BLaER1 treated with 17β-estradiol and CSF1 and Interleukin-3, amounts not matched to agents 10 nM and 100 nM (cell line): ENCODE measurements around the gene LHX2.
"Not testable (repeated sequence)": the region's sequence is repeated elsewhere in the genome, so short reads cannot be mapped to it uniquely, and the experiment has no call there.

ENCODE experiments used
- H3K27ac ChIP-seq, 11 experiments: shearing (Covaris generic); formaldehyde crosslinking; 2 replicates each; pipeline ENCODE4 v1.8.1; 2022
- H3K27me3 ChIP-seq, 11 experiments: shearing (Covaris generic); formaldehyde crosslinking; 2 replicates each; pipeline ENCODE4 v1.8.1; 2022
- H3K36me3 ChIP-seq, 11 experiments: shearing (Covaris generic); formaldehyde crosslinking; 2 replicates each; pipeline ENCODE4 v1.8.1; 2022
- H3K4me1 ChIP-seq, 10 experiments: shearing (Covaris generic); formaldehyde crosslinking; 2 replicates each; pipeline ENCODE4 v1.8.1; 2022
- H3K4me2 ChIP-seq, 11 experiments: shearing (Covaris generic); formaldehyde crosslinking; 2 replicates each; pipeline ENCODE4 v1.8.1; 2022
- H3K4me3 ChIP-seq, 10 experiments: shearing (Covaris generic); formaldehyde crosslinking; 2 replicates each; pipeline ENCODE4 v1.8.1; 2022
- H3K9ac ChIP-seq, 11 experiments: shearing (Covaris generic); formaldehyde crosslinking; 2 replicates each; pipeline ENCODE4 v1.8.1; 2022
- H3K9me3 ChIP-seq, 11 experiments: shearing (Covaris generic); formaldehyde crosslinking; replicated peaks in 1 of 11; 2 replicates each; pipeline ENCODE4 v1.8.1; 2022
- H4K20me1 ChIP-seq, 11 experiments: shearing (Covaris generic); formaldehyde crosslinking; 2 replicates each; pipeline ENCODE4 v1.8.1; 2022
- Cebpa-rat ChIP-seq, 11 experiments: shearing (Covaris generic); IDR thresholded peaks; 2 replicates each; pipeline ENCODE4 v1.8.1; 2022

LHX2 gene

DNA sequence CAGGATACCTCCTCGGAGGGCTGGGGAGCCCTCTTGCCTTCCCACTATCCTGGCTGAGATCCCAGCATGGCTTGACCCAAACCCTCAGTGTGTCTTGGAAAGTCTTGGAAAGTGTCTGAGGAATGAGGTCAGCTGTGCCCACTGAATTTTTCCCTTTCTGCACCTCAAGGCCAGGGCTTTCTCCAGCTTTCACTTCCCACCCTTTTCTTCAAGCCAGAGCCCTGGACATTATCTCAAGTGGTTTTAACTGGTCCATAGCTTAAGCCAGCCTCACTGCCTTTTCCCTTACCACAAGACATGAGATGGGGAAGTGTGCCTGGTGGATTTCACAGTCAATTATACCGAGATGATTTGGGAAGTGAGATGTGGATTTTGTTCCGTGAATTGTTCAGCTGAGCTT lies 35.7 kb upstream of the LHX2 start:
- H3K9ac ChIP-seq: no peak overlapping the region
- H3K36me3 ChIP-seq: no peaks in the 10 kb centered on the region; a peak in 1 of 22 replicates
- peaks cover 0 to 43% (median 24%) of the 10 kb centered on the region in 11 experiments; a peak in 18 of 22 replicates for H3K9me3 ChIP-seq
- H3K4me1 ChIP-seq: peaks cover 0 to 9% (median 0%) of the 10 kb centered on the region in 10 experiments; a peak in 2 of 20 replicates
- peaks cover 0 to 6% (median 0%) of the 10 kb centered on the region in 11 experiments; a peak in 2 of 22 replicates for H3K27me3 ChIP-seq
- TF ChIP-seq Cebpa-rat (IDR thresholded peaks at IDR 0.05): no peak
- no peak overlapping the region for H3K4me3 ChIP-seq
- H4K20me1 ChIP-seq: no peaks in the 10 kb centered on the region
- H3K4me2 ChIP-seq: no peak overlapping the region
- H3K27ac ChIP-seq: no peak overlapping the region

DNA sequence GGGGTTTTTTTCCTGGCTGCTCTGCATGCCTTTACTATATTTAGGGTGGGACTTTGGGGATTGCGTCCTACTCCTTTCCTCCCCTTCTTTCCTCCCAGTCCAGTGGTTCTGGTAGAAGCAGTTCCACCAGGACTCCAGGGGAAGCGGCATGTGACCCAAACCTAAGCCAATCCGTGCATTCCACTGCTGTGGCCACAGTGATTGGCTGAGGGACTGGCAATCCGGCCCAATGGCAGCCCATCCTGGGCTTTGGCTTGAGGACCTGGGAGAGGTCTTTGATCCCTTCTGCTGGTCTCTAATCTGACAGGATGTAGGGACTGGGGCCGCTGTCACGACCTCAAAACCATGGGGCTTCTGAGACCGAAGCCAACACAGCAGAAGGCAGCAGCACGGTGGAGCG lies 35.0 kb upstream of the LHX2 start:
- H3K27ac ChIP-seq, H3K27me3 ChIP-seq, H3K4me1 ChIP-seq, H3K36me3 ChIP-seq, H3K9ac ChIP-seq, H4K20me1 ChIP-seq, H3K4me3 ChIP-seq, H3K4me2 ChIP-seq: not testable (repeated sequence)
- H3K9me3 ChIP-seq: peaks cover 0 to 40% (median 21%) of the 10 kb centered on the region in 11 experiments; a peak in 18 of 22 replicates

DNA sequence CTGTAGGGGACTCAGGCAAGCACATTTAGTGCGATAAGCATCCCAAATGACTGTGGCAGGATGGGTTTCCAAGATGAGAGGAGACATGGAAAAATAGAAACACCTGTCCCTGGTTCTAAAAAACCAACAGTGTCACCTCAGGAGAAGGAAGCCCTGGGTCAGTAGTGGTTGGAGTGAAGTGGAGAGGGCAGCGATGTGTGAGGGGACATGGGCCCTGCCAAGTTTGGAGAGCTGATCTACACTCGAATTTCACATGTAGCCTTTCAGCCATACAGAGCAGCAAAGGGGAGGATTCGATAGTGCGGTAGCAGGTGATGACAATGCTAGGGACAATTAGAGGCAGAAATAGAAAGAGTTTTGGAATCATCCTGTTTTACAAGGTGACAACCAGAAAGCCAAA lies 32.6 kb upstream of the LHX2 start:
- Histone ChIP-seq H3K4me1 (peaks cover 0 to 9% (median 0%) of the 10 kb centered on the region in 10 experiments; a peak in 2 of 20 replicates), H3K27me3 (peaks cover 0 to 6% (median 0%) of the 10 kb centered on the region in 11 experiments; a peak in 2 of 22 replicates), H3K9ac (no peak overlapping the region), H3K4me3 (no peak overlapping the region), H3K36me3 (no peaks in the 10 kb centered on the region; a peak in 1 of 22 replicates), H4K20me1 (no peaks in the 10 kb centered on the region), H3K4me2 (peak overlapping the region in 1 of 11 experiments; percentile 51; a peak in 2 of 22 replicates), H3K9me3 (peaks cover 0 to 19% (median 6%) of the 10 kb centered on the region in 11 experiments; a peak in 11 of 22 replicates), H3K27ac (no peak overlapping the region)
- no peak for TF ChIP-seq Cebpa-rat (IDR thresholded peaks at IDR 0.05)

DNA sequence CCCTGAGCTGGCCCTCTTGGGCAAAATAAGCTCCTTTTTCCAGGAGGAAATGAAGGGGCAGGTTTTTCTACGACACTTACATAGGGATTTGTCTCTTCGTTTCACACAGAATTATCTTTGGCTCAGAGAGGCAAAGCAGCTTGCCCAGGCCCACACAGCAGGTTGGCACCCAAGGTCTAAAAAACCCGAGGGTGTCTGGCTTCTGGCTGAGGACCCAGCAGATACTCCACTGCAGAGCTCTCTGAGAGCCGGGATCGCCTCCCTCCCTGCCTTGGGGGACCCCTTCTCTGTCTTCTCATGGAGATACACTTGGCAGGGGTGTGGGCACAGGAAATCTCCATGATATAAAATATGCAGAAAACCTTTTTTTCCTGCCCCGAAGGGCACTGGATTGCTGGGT lies 29.0 kb upstream of the LHX2 start:
- no peak overlapping the region for H3K9ac ChIP-seq
- H3K4me3 ChIP-seq: no peak overlapping the region
- no peak overlapping the region for H3K27ac ChIP-seq
- H3K9me3 ChIP-seq: peaks cover 0 to 19% (median 6%) of the 10 kb centered on the region in 11 experiments; a peak in 11 of 22 replicates
- no peak for TF ChIP-seq Cebpa-rat (IDR thresholded peaks at IDR 0.05)
- peaks cover 0 to 6% (median 0%) of the 10 kb centered on the region in 11 experiments; a peak in 2 of 22 replicates for H3K27me3 ChIP-seq
- no peak overlapping the region for H3K4me2 ChIP-seq
- H3K4me1 ChIP-seq: peaks cover 0 to 13% (median 0%) of the 10 kb centered on the region in 10 experiments; a peak in 3 of 20 replicates
- no peaks in the 10 kb centered on the region for H4K20me1 ChIP-seq
- H3K36me3 ChIP-seq: no peaks in the 10 kb centered on the region; a peak in 1 of 22 replicates

DNA sequence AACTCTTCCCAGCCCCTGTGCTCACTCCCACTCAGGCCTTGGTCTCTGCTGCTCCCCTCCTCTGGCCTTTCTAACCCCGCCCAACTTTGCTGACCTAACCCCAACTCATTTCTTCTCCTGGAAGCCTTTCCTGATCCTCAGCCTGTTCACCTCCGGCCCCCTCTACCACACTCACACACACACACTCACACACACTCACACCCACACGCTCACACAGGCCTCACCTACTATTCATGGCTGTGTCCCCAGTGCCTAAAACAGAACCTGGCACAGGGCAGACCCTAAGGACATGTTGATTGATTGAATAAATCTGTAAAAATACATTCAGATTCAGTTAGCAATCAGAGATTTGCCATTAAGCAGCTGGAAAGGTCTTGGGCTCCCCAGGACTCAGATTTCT lies 28.5 kb upstream of the LHX2 start:
- Histone ChIP-seq H3K9ac (no peak overlapping the region), H3K4me1 (peaks cover 0 to 13% (median 0%) of the 10 kb centered on the region in 10 experiments; a peak in 3 of 20 replicates), H3K27ac (no peak overlapping the region), H3K9me3 (peaks cover 0 to 19% (median 6%) of the 10 kb centered on the region in 11 experiments; a peak in 11 of 22 replicates), H3K27me3 (peaks cover 0 to 6% (median 0%) of the 10 kb centered on the region in 11 experiments; a peak in 2 of 22 replicates), H3K4me3 (no peak overlapping the region), H3K36me3 (no peaks in the 10 kb centered on the region; a peak in 1 of 22 replicates), H3K4me2 (no peak overlapping the region), H4K20me1 (no peaks in the 10 kb centered on the region)
- TF ChIP-seq Cebpa-rat (IDR thresholded peaks at IDR 0.05): no peak

DNA sequence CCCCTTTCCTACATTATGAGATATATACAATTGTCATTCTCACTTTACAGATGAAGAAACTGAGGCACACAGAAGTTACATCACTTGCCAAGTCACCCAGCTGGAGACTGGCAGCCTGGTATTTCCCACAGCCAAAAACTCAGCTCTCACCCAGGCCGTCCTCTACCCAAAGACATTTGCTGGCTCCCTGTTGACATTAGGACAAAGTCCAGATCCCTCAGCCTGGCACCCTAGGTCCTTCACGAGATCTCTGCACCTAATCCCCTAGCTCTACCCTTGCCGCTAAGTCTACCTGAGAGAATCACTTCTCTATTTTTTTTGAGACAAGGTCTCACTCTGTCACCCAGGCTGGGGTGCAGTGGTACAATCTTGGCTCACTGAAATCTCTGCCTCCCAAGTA lies 26.8 kb upstream of the LHX2 start:
- no peak for TF ChIP-seq Cebpa-rat (IDR thresholded peaks at IDR 0.05)
- H3K27ac ChIP-seq: no peak overlapping the region
- peaks cover 0 to 9% (median 0%) of the 10 kb centered on the region in 10 experiments; a peak in 3 of 20 replicates for H3K4me1 ChIP-seq
- H3K36me3 ChIP-seq: no peaks in the 10 kb centered on the region
- H3K9ac ChIP-seq: no peak overlapping the region
- H3K4me2 ChIP-seq: peak overlapping the region in 2 of 11 experiments; percentile 17 to 35; a peak in 2 of 22 replicates
- peaks cover 0 to 8% (median 1%) of the 10 kb centered on the region in 11 experiments; a peak in 11 of 22 replicates for H3K9me3 ChIP-seq
- H3K27me3 ChIP-seq: peaks cover 0 to 4% (median 0%) of the 10 kb centered on the region in 11 experiments; a peak in 2 of 22 replicates
- H3K4me3 ChIP-seq: no peak overlapping the region
- no peaks in the 10 kb centered on the region for H4K20me1 ChIP-seq

DNA sequence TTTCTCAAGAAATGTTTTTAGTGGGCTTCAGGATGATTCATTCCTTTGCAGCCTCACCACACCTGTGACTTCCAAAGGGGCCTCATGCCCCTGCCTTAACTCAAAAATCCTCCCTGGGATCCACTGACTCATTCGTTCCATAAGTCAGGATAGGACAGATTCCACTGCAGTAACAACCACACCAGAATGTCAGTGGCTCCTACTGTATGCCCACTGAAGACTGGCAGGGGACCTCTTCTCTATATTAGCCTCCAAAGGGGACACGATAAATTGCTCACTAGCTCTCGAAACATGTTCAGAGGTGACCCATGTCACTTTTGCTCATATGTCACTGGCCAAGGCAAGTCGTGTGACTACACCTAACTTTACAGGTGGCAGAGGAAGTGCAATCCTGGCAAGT lies 25.7 kb upstream of the LHX2 start:
- Histone ChIP-seq H3K27me3 (peaks cover 0 to 4% (median 0%) of the 10 kb centered on the region in 11 experiments; a peak in 1 of 22 replicates), H3K9me3 (no peaks in the 10 kb centered on the region), H3K9ac (no peak overlapping the region), H3K4me2 (no peak overlapping the region), H3K36me3 (no peaks in the 10 kb centered on the region), H3K27ac (no peak overlapping the region), H4K20me1 (no peaks in the 10 kb centered on the region), H3K4me1 (peaks cover 0 to 9% (median 0%) of the 10 kb centered on the region in 10 experiments; a peak in 2 of 20 replicates), H3K4me3 (no peak overlapping the region)
- no peak for TF ChIP-seq Cebpa-rat (IDR thresholded peaks at IDR 0.05)

DNA sequence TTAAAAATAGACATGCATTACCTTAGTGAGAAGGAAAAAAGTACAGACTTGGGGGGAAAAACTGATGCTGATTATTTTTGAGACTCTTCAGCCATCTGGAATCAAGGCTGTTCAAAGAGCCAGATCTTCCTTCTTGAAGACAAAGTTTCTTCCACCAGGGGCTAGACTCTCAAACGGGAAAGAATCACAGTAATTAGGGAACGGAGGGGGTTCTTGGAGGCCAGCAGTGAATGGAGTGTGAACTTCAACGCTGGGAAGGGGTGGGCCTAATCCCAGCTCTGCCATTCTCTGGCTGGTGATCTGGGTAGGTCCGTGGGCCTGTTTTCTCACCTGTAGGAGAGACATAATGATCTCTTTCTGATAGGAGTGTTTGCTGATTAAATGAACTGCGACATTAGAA lies 21.1 kb upstream of the LHX2 start:
- peaks cover 18 to 24% (median 19%) of the 10 kb centered on the region in 11 experiments for H3K27me3 ChIP-seq
- no peak overlapping the region for H3K9ac ChIP-seq
- TF ChIP-seq Cebpa-rat (IDR thresholded peaks at IDR 0.05): no peak
- H3K9me3 ChIP-seq: no peaks in the 10 kb centered on the region
- peaks cover 0 to 1% (median 0%) of the 10 kb centered on the region in 10 experiments; a peak in 1 of 20 replicates for H3K4me1 ChIP-seq
- H3K4me2 ChIP-seq: no peak overlapping the region
- H3K4me3 ChIP-seq: no peak overlapping the region
- no peaks in the 10 kb centered on the region for H3K36me3 ChIP-seq
- H4K20me1 ChIP-seq: no peaks in the 10 kb centered on the region; a peak in 1 of 22 replicates
- H3K27ac ChIP-seq: no peak overlapping the region

DNA sequence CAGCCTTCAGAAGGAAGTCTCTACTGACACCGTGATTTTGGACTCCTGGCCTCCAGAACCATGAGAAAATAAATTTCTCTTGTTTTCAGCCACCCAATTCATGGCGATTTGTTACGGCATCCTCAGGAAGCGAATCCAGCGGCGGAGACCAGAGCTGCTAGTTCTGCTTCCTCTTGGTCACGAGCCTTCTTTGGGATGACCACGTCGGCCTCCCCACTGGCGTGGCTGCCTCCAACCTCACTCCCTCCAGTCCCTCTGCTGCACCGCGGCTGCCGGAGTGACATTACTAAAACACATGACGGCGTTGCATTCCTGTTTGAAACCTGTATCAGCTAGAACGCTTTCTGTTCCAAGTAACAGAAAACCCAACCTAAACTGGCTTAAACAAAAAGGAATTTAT lies 18.9 kb upstream of the LHX2 start:
- peaks cover 0 to 19% (median 10%) of the 10 kb centered on the region in 10 experiments; a peak in 14 of 20 replicates for H3K4me1 ChIP-seq
- peaks cover 0 to 15% (median 12%) of the 10 kb centered on the region in 11 experiments; a peak in 14 of 22 replicates for H4K20me1 ChIP-seq
- peaks cover 29 to 46% (median 42%) of the 10 kb centered on the region in 11 experiments for H3K27me3 ChIP-seq
- not testable (repeated sequence) for H3K36me3 ChIP-seq, H3K27ac ChIP-seq, H3K9me3 ChIP-seq, H3K4me3 ChIP-seq, H3K9ac ChIP-seq, H3K4me2 ChIP-seq
